Testis (tissue), 2 donors: Measurements from ENCODE around the gene TBCD.

ENCODE experiments used
- POLR2A ChIP-seq: fragments of 450-650 bp; IDR thresholded peaks from one replicate; pipeline ENCODE4 v1.6.1; 2017; ENCODE audit warnings: antibody characterized with exemption, mild to moderate bottlenecking, moderate library complexity
- TF ChIP-seq, protein P1 (sequence below), 3 experiments: fragments of 450-650 bp in 2 of 3; fragments of 200-600 bp in 1 of 3; sonication (generic) in 1 of 3; IDR thresholded peaks; one replicate each; pipeline ENCODE4 v1.5.1; 2016 to 2019; ENCODE audit warnings: antibody characterized with exemption in 3 of 3, mild to moderate bottlenecking in 2 of 3, moderate library complexity in 1 of 3

DNA sequence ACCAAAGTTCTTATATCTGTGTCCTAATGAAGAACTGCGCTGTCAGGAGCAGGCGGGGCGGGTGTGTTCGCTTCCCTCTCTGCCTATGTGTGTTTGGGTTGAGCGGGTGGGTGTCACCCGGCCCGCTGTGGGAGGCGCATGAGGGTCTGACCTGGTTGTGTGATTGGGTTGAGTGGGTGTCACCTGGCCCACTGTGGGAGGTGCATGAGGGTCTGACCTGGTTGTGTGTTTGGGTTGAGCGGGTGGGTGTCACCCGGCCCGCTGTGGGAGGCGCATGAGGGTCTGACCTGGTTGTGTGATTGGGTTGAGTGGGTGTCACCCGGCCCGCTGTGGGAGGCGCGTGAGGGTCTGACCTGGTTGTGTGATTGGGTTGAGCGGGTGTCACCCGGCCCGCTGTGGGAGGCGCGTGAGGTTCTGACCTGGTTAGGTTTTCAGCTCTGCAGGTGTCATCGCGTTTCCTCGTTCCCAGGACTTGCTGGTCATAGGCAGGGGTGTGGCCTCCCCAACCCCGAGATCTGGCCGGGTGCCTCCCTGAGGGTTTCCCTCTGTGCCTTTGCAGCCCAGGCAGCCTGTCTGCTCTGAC lies 157.5 kb downstream of the TBCD start:
- TF ChIP-seq, protein P1, sequence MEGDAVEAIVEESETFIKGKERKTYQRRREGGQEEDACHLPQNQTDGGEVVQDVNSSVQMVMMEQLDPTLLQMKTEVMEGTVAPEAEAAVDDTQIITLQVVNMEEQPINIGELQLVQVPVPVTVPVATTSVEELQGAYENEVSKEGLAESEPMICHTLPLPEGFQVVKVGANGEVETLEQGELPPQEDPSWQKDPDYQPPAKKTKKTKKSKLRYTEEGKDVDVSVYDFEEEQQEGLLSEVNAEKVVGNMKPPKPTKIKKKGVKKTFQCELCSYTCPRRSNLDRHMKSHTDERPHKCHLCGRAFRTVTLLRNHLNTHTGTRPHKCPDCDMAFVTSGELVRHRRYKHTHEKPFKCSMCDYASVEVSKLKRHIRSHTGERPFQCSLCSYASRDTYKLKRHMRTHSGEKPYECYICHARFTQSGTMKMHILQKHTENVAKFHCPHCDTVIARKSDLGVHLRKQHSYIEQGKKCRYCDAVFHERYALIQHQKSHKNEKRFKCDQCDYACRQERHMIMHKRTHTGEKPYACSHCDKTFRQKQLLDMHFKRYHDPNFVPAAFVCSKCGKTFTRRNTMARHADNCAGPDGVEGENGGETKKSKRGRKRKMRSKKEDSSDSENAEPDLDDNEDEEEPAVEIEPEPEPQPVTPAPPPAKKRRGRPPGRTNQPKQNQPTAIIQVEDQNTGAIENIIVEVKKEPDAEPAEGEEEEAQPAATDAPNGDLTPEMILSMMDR (IDR thresholded peaks at IDR 0.05): no peak
- no peak for TF ChIP-seq POLR2A
